Endothelial cell of umbilical vein (primary cell): Measurements from ENCODE around the gene DAZAP2. TPM values are rescaled to one million over a fixed set of nuclear protein-coding genes. Genes with fewer than 3 reads are reported as not detected.
"Not testable (repeated sequence)": the region's sequence is repeated elsewhere in the genome, so short reads cannot be mapped to it uniquely, and the experiment has no call there.

Source experiments
- BruUV-seq: library from RNA; stranded (reverse); fragments of 400-500 nt; replicated peaks from 2 replicates; lab custom pipeline; 2021; lab: Mats Ljungman, UMichigan
- CTCF ChIA-PET: fragments of 300-600, 350-600 bp; sonication (Branson Sonifier 250); formaldehyde crosslinking; loops from one replicate; lab custom pipeline; 2021; ENCODE audit warnings: antibody characterized with exemption, inconsistent platforms; lab: Charles Lee
- POLR2A ChIA-PET: fragments of 300-600, 350-600 bp; sonication (Branson Sonifier 250); formaldehyde crosslinking; loops from one replicate; lab custom pipeline; 2021; ENCODE audit warnings: antibody characterized with exemption, inconsistent platforms; lab: Charles Lee
- DNase-seq: peaks from one replicate; pipeline ENCODE4 v3.0.0-alpha.2; 2011; ENCODE audit warnings: low read depth, low spot score
- FAIRE-seq: peaks from 2 replicates; lab custom pipeline; 2011; peaks lifted over from hg19 to GRCh38; lab: Jason Lieb, UNC
- H2AFZ ChIP-seq: 2 replicates; pipeline ENCODE4 v1.6.0; 2012; ENCODE audit warnings: low read depth, low read length, control low read depth, inconsistent platforms
- H3K27ac ChIP-seq: 2 replicates; pipeline ENCODE4 v1.5.1; 2011; ENCODE audit warnings: low read depth, mild to moderate bottlenecking, control low read depth, low read length, moderate library complexity; ENCODE audit not compliant: insufficient read depth
- H3K27me3 ChIP-seq, 2 experiments: 2 replicates each; pipeline versions ENCODE4 v1.6.0 to v1.6.1; 2011; ENCODE audit warnings: low read length in 2 of 2, mixed read lengths in 1 of 2; ENCODE audit not compliant: control insufficient read depth in 2 of 2, insufficient read depth in 2 of 2
- H3K36me3 ChIP-seq, 2 experiments: 2 replicates in 1 of 2; 3 replicates in 1 of 2; pipeline ENCODE4 v1.5.1; 2011; ENCODE audit warnings: low read length in 2 of 2, mild to moderate bottlenecking in 1 of 2, moderate library complexity in 1 of 2; ENCODE audit not compliant: control insufficient read depth in 2 of 2, insufficient read depth in 2 of 2; ENCODE audit errors: extremely low read depth in 1 of 2
- H3K4me1 ChIP-seq: 3 replicates; pipeline ENCODE4 v1.5.1; 2011; ENCODE audit warnings: mild to moderate bottlenecking, low read length; ENCODE audit not compliant: control insufficient read depth, insufficient read depth; ENCODE audit errors: extremely low read depth
- H3K4me2 ChIP-seq: 2 replicates; pipeline ENCODE4 v1.6.1; 2011; ENCODE audit warnings: low read length, control low read depth, mixed read lengths; ENCODE audit not compliant: insufficient read depth
- H3K4me3 ChIP-seq, 3 experiments: fragments of 200-600 bp in 1 of 3; sonication (generic), shearing (Covaris generic) in 1 of 3; replicated peaks in 1 of 3; 2 replicates each; pipeline ENCODE4 v1.5.1; 2011 to 2016; ENCODE audit warnings: control low read depth in 3 of 3, low read length in 3 of 3, mild to moderate bottlenecking in 2 of 3, inconsistent platforms in 1 of 3, low read depth in 1 of 3, moderate library complexity in 1 of 3; ENCODE audit not compliant: insufficient read depth in 1 of 3
- H3K79me2 ChIP-seq: 2 replicates; pipeline ENCODE4 v1.6.0; 2012; ENCODE audit warnings: low read length, inconsistent platforms; ENCODE audit not compliant: control insufficient read depth, insufficient read depth
- H3K9ac ChIP-seq: replicated peaks from 2 replicates; pipeline ENCODE3; 2011; ENCODE audit warnings: low read length, control low read depth; ENCODE audit not compliant: insufficient read depth; ENCODE audit errors: extremely low read depth
- H3K9me1 ChIP-seq: replicated peaks from 3 replicates; pipeline ENCODE4 v1.6.0; 2011; ENCODE audit warnings: mild to moderate bottlenecking, low read length; ENCODE audit not compliant: control insufficient read depth, insufficient read depth; ENCODE audit errors: extremely low read depth
- H3K9me3 ChIP-seq: replicated peaks from 2 replicates; pipeline ENCODE4 v1.5.1; 2012; ENCODE audit warnings: low read length, inconsistent platforms; ENCODE audit not compliant: control insufficient read depth, insufficient read depth
- H4K20me1 ChIP-seq: replicated peaks from 2 replicates; pipeline ENCODE3; 2011; ENCODE audit warnings: mild to moderate bottlenecking, low read length; ENCODE audit not compliant: control insufficient read depth, insufficient read depth; ENCODE audit errors: extremely low read depth
- CTCF ChIP-seq, 2 donors: IDR thresholded peaks; 1 replicate in 1 of 2; 2 replicates in 1 of 2; pipeline ENCODE4 v1.5.1; 2011; ENCODE audit warnings: low read length in 2 of 2, mild to moderate bottlenecking in 2 of 2, moderate library complexity in 2 of 2, control low read depth in 1 of 2, inconsistent platforms in 1 of 2, low read depth in 1 of 2; ENCODE audit not compliant: insufficient read depth in 1 of 2; ENCODE audit errors: extremely low read depth in 1 of 2
- EZH2 ChIP-seq: IDR thresholded peaks from 2 replicates; pipeline ENCODE4 v1.6.1; 2012; ENCODE audit warnings: borderline replicate concordance, low read depth, mild to moderate bottlenecking, moderate library complexity, low read length, inconsistent platforms; ENCODE audit not compliant: severe bottlenecking
- FOS ChIP-seq: IDR thresholded peaks from 2 replicates; pipeline ENCODE4 v1.6.1; 2011; ENCODE audit warnings: mild to moderate bottlenecking, low read length, moderate library complexity, borderline replicate concordance; ENCODE audit not compliant: insufficient read depth
- GATA2 ChIP-seq: IDR thresholded peaks from 2 replicates; pipeline ENCODE4 v1.7.0; 2011; ENCODE audit warnings: low read depth, mild to moderate bottlenecking, moderate library complexity, mixed read lengths, low read length; ENCODE audit not compliant: insufficient read length, insufficient read depth
- JUN ChIP-seq: IDR thresholded peaks from 2 replicates; pipeline ENCODE4 v1.6.1; 2011; ENCODE audit warnings: borderline replicate concordance, low read depth; ENCODE audit not compliant: insufficient read length, insufficient read depth
- MAX ChIP-seq: IDR thresholded peaks from 2 replicates; pipeline ENCODE4 v1.6.1; 2011; ENCODE audit not compliant: insufficient read depth, insufficient read length
- MYC ChIP-seq: IDR thresholded peaks from one replicate; pipeline ENCODE4 v1.6.1; 2011; ENCODE audit warnings: mild to moderate bottlenecking, low read depth, low read length
- POLR2A ChIP-seq: IDR thresholded peaks from 2 replicates; pipeline ENCODE4 v1.6.1; 2012; ENCODE audit warnings: low read depth, mild to moderate bottlenecking, control low read depth, low read length
- POLR2AphosphoS5 ChIP-seq: IDR thresholded peaks from 2 replicates; pipeline ENCODE4 v1.6.1; 2012; ENCODE audit warnings: low read depth, mild to moderate bottlenecking, control low read depth, low read length, moderate library complexity; ENCODE audit not compliant: insufficient read depth
- dilution Hi-C: fragments of 300-500 bp; cut with MboI; formaldehyde crosslinking; loops from one replicate; pipeline ENCODE4 v1.15.0; 2019; ENCODE audit warnings: low sequenced_read_pairs; ENCODE audit not compliant: extremely low pct_ligation_motif_present
- intact Hi-C: fragments of 100-400 bp; cut with micrococcal nuclease; formaldehyde crosslinking; loops from one replicate; pipeline ENCODE4 v1.10.0; 2022
- polyA plus RNA-seq, 4 experiments: library from polyadenylated mRNA; depleted of rRNA in 3 of 4; stranded (reverse) in 3 of 4; unstranded in 1 of 4; fragments of >200 nt; gene quantifications; 2 replicates each; pipeline versions ENCODE4 v1.2.1 to v1.2.3, GENCODE V29; 2011 to 2012; ENCODE audit warnings: missing spikeins in 1 of 4
- total RNA-seq: library from RNA; stranded (reverse); gene quantifications from 2 replicates; pipeline ENCODE4 v1.2.3, GENCODE V29; 2021

Gene DAZAP2
- total and polyA plus RNA-seq, 2 donors (not counting 3 experiments of a cell fraction or from before 2014, with no cell fraction given) = 177 to 497 TPM

DNA sequence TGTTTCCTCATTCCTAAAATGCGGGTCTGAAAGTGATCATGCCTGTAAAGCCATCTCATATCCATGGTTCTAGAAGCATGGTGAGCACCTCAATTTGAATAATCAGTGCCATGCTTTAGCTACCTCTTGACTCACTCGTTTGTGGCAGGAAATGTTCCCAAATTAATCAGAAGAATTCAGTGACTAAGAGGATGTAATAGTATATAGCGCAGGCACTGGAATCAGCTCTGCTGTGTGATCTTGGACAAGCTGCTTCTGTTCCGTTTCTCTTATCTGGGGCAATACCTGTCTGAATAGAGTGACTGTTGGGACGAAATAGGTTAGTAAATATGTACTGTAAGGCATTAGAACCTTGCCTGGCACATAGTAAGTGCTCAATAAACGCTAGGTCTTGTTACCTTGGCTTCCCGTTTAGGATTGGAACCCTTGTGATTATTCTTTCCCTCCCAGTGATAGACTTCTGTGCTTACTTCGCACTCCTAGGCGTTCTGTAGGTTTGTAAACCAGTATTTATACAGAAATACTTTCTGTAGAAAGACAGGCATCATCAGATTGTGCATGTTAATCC, 32.4 kb downstream of the DAZAP2 start:
- intact Hi-C loops = loop anchor here (2.0 to 5.0 kb wide), 2 partner anchors 54 to 188 kb away; partner anchors contain the start of genes CSRNP2 and POU6F1
- H4K20me1 ChIP-seq = no peaks in the 10 kb centered on the region
- FAIRE-seq = peak; percentile 93
- peaks cover 20% of the 10 kb centered on the region for H3K79me2 ChIP-seq
- H3K9me1 ChIP-seq = no peaks in the 10 kb centered on the region
- peak overlapping the region; percentile 65 for H3K27ac ChIP-seq
- TF ChIP-seq GATA2 (peak; percentile 52), EZH2 (no peak), POLR2AphosphoS5 (peak; percentile 77), MYC (no peak), FOS (peak; percentile 75), MAX (no peak), POLR2A (no peak), JUN (peak; percentile 59), CTCF (IDR thresholded peaks at IDR 0.05; ENCODE audit: extremely low read depth in 1 of 2, insufficient read depth in 1 of 2, low read depth in 1 of 2, low read length in 2 of 2) (no peak)
- peak overlapping the region; percentile 92 for H3K4me2 ChIP-seq
- dilution Hi-C loops = no loop called here
- peaks cover 19% of the 10 kb centered on the region for H3K4me1 ChIP-seq
- peak; percentile 72 for DNase-seq
- ChIA-PET CTCF (interaction anchor here (0.7 to 3.8 kb wide), 9 partner anchors 19 to 189 kb away, joined by 3 to 35 read pairs (median 4); partner anchors contain the start of genes DAZAP2 and POU6F1), POLR2A (interaction anchor here (0.8 to 1.2 kb wide), 4 partner anchors 33 to 506 kb away, joined by 3 to 6 read pairs (median 4); partner anchors contain the start of genes DAZAP2 and POU6F1)
- no peaks in the 10 kb centered on the region for H3K27me3 ChIP-seq
- no peaks in the 10 kb centered on the region for H3K36me3 ChIP-seq
- no TSS peak for BruUV-seq
- H3K4me3 ChIP-seq = peak overlapping the region in 2 of 3 experiments; percentile 76 to 92
- H3K9ac ChIP-seq = peak overlapping the region; percentile 56
- no peaks in the 10 kb centered on the region for H3K9me3 ChIP-seq
- H2AFZ ChIP-seq = peak overlapping the region; percentile 81

GRCh38 chr12:51272810-51273209, 34.2 kb downstream of the DAZAP2 start:
- Histone ChIP-seq H3K4me1 (peaks cover 19% of the 10 kb centered on the region), H3K79me2 (peaks cover 12% of the 10 kb centered on the region)
- H3K9ac ChIP-seq, H4K20me1 ChIP-seq, BruUV-seq, H3K9me3 ChIP-seq, H3K36me3 ChIP-seq, POLR2A ChIA-PET, DNase-seq, H3K4me2 ChIP-seq, H3K9me1 ChIP-seq, H3K27ac ChIP-seq, H3K4me3 ChIP-seq, dilution Hi-C loops, H3K27me3 ChIP-seq, FAIRE-seq, H2AFZ ChIP-seq: not testable (repeated sequence)
- CTCF ChIA-PET = interaction anchor here (1.4 to 3.3 kb wide), 2 partner anchors 11 to 55 kb away, joined by 3 to 12 read pairs; partner anchors contain the start of gene POU6F1
- intact Hi-C loops = loop anchor here (5.0 kb wide), 1 partner anchor 56 kb away; the partner anchor contains the start of gene POU6F1
